HK-2 (cell line): Measurements from ENCODE around the gene NUP43.
"Not testable (repeated sequence)": the region's sequence is repeated elsewhere in the genome, so short reads cannot be mapped to it uniquely, and the experiment has no call there.

Experiments
- DNase-seq: peaks from one replicate; pipeline ENCODE4 v3.0.0-alpha.2; 2018; ENCODE audit not compliant: unreplicated experiment

The NUP43 gene

DNA sequence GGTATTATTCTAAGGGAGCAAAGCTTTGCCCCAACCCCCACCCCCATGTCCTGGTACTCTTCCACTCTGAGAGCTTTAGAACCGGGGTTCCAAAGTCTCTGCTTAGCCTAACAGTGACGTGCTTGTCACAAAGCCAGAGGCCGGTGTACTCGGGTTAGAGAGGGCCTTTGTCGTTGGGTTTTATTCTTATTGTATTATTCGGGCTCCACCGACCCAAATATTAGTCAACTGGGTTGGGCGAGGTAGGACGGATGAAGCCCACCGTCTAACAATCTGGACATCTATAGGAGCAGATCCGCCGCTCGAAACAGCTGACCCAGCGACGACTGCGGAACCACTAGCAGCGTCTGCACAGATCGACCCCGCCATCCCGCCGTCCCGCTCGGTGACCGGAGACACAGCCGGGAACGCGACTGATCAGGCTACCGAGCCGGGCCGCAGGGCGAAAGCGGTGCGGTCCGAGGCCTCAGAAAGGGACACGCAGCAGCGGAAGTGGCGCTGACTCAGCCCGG is 2.8 kb upstream of the NUP43 start:
- DNase-seq: not testable (repeated sequence)

DNA sequence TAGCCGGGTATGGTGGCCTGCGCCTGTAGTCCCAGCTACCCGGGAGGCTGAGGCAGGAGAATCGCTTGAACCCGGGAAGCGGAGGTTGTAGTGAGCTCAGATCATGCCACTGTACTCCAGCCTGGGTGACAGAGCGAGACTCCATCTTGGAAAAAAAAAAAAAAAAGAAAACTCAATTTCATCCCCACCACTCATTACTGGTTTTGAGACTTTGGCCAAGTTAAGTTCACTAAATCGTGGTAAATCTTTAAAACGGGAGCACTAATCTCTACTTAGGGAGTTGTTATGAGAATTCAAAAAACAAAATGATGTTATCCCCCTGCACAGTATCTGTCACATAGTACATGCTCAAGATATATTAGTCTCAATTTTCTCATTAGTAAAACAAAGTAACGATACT is 1.1 kb downstream of the NUP43 start:
- DNase-seq: not testable (repeated sequence)

GRCh38 chr6:149734915-149735314 is 11.4 kb downstream of the NUP43 start:
- no peak for DNase-seq

- no peak for DNase-seq
Measured at GRCh38 chr6:149733089-149733720, 13.1 kb downstream of the NUP43 start.

GRCh38 chr6:149729824-149730223 is 16.5 kb downstream of the NUP43 start:
- DNase-seq: no peak

- no peak for DNase-seq
Measured at GRCh38 chr6:149728499-149729234, 17.7 kb downstream of the NUP43 start.

DNA sequence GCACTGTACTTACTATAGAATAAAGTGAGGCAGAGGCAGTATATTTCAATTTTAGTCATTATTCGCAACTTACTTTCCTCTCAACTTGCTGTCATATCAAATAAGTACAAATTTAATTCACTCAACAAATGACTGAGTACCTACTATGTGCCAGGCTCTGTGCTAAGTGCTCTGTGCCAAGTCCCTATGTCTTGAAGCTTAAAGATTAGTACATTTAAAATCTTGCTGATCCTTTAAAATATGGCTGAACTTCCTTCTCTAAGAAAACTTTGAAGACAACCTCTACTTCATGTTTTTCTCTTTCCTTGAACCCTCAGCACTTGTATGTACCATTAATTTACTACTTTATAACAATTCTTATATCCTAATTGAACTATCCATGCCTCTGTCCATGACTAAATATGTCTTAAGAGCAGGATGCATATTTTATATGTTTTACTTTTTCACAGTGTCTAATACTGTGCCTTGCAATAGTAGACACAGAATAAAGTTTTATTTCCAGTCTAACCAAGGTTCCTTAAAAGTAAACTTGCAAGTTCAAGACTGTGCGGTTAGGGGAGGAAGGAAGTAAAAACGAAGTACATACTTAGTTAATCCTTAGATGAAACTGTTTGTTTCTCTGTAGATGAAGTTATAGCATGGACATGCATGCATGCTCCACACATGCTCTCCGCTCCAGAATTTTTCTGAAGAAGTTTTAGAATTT is 18.4 kb downstream of the NUP43 start:
- DNase-seq: no peak

- DNase-seq: no peak
Measured at GRCh38 chr6:149725785-149726184, 20.5 kb downstream of the NUP43 start.

- DNase-seq: no peak
Measured at GRCh38 chr6:149723771-149724417, 22.4 kb downstream of the NUP43 start.

- DNase-seq: no peak
Measured at GRCh38 chr6:149723262-149723661, 23.1 kb downstream of the NUP43 start.

DNA sequence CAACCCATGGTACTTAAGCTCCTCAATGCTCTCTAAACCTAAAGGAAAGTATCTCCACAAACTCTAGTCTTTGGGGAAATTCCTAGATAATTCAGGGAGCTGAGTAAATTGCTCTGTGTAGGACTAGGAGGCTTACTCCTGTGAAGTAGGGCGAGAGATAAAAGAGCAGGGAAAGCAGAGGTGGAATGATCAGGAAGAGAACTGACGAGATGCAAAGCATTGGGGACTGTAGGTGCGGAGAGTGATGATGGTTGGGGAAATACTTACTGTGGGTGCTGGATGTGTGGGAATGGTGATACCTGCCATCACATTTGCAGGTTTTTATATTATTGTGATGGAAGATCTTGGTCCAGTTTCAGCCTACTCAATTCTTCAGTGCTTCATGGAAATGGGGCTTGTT is 26.8 kb downstream of the NUP43 start:
- DNase-seq: no peak

GRCh38 chr6:149717588-149718458 is 28.5 kb downstream of the NUP43 start, which contains the start of gene LATS1:
TSS of gene LATS1 (minus strand) at chr6:149718101. CDS start at chr6:149702126, 15,975 bp downstream.
- peak; percentile 90 for DNase-seq

DNA sequence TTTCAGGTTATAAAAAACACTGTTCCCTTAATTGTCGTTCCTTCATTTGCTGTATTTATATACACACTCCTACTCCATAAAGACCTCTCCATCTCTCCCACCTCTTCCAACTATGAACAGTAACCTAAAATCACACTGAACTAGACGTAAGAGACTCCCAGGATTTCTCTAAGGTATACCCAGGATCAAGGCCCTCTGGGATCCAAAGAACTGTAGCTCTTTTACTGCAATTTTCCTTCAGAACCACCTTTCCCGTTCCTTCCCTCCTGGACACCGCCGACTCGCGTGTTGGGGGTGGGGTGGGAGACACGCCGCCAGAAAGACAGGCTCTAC is 29.1 kb downstream of the NUP43 start:
- DNase-seq: no peak

DNA sequence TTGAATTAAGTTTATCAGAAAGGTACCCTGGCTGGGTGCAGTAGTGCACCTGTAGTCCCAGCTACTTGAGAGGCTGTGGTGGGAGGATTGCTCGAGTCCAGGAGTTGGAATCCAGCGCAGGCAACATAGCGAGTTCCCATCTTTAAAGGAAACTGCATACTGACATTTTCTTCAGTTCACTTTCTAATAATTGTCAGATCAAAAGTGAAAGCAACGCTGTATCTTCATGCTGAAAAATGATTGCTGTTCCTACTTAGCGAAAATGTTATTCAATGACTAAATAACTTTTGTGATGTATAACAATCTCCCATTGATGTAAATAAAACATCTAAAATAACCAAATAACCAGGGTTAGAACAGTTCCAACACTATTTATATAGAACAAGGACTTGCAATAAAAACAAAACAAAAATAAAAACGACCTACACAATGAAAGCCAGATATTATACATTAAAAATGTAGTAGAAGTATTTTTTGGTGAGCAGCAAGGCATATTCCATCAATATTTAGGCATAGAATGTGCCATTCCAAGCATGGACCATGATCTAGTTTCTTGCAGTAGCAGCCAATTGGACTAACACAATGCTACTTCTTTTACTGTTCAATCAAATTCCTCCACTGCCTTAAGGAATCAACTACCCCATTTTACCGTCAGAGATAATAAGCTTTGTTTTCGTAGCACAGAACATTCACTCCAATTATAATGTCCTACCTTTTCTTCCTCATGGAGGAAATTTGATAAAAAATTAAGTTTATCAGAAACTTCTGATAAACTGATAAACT is 30.0 kb downstream of the NUP43 start:
- DNase-seq: no peak

DNA sequence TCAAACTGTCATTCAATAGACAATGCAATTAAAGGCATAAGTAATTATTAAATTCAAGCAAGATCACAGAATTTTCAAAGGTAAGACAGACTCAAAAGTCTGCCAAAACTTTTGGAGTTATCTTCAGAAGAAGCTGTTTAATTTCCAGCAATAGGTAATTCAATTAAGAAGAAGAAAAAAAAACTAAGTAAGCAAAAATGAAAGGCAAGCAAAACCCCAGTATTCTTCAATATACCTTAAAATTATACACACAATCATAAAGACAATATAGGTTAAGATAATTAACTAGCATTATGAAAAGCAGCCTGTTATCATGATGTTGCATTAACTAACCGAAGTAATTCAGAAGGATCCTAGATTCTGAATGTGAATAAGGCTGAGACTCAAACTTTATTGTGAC is 31.9 kb downstream of the NUP43 start:
- no peak for DNase-seq

- no peak for DNase-seq
Measured at GRCh38 chr6:149711711-149712110, 34.6 kb downstream of the NUP43 start.

DNA sequence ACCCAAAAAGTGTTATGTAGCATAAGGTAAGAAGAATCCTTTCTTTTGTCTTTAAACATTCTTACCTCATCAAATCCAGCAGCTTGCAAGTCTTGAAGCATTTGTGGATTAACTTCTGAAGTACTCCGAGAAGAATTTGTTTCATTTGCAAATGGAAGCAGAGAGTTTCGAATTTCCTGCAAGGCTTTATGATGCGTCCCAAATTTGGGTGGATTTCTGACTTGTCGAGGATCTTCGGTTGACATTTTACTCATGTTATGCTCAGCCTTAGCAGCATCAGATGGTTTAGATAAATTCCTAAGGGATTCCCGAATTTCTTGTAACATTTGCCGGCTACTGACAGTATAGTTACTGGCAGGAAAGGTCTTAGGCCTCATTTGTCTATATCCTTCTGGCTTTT is 44.6 kb downstream of the NUP43 start:
- no peak for DNase-seq

DNA sequence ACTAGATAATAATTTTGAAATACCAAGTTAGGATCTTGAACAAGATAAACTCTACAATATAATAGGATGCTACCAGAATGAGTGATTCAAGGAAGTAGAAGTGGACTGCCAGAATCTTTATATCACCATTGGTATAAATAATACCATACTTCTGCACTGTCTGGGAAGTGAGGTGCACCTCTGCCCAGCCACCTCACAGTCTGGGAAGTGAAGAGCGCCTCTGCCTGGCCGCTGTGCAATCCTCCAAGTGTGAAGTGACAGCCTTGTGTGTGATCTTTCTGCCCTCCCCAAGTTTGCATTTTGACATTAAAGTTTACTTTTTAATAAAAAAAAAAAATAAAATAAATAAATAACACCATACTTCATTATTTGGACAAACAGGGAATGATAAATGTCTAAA is 47.2 kb downstream of the NUP43 start:
- DNase-seq: no peak

- no peak for DNase-seq
Measured at GRCh38 chr6:149698175-149698574, 48.2 kb downstream of the NUP43 start.

DNA sequence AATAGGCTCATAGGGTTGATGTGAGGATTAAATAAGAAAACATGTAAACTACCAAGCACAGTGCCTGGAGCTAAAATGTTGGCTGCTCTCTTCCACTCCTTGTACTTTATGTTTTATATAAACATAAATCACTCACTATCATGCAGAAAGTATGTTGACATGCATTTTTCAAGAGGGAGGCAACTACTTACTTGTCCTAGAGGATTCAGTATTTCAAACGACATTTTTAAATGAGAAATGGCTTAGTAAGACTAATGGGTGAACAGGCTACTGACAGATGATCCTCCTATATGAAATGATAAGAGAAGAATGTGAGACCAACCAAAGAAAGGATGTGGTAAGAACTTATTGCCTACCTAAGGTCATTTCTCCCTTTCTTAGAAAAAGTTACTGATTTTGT is 49.4 kb downstream of the NUP43 start:
- DNase-seq: no peak

- no peak for DNase-seq
Measured at GRCh38 chr6:149694921-149695320, 51.4 kb downstream of the NUP43 start.
